ENCODE data around the gene SECISBP2L. TPM values are rescaled to one million over a fixed set of nuclear protein-coding genes. Genes with fewer than 3 reads are reported as not detected.

SECISBP2L gene
- total RNA-seq, 3 donors from 2014 or later: 49.2 to 70.6 (median 62.3) TPM

DNA sequence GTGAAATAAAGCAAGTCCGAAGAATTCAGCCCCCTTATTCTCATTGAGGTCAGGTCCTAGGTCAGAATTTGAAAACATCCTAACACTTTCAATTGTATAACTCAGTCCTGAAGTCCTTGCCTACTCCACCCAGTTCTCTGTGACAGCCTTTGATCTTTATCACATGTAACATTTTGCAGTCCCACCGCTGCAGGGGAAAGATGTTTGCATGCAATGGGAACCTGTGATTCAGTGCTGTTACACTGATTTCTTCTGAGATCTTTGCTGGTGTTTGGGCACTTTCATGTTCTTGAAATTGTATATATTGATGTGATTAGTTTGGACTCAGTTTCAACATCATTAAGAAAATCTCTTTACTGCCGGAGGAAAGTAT is 18.0 kb upstream of the SECISBP2L start:
- no peak overlapping the region for H3K27ac ChIP-seq
- H3K4me1 ChIP-seq: no peaks in the 10 kb centered on the region
- H3K4me3 ChIP-seq: no peak overlapping the region
- TF ChIP-seq POLR2AphosphoS5 (IDR thresholded peaks at IDR 0.05) (no peak), POLR2A (IDR thresholded peaks at IDR 0.05) (no peak)
- TF ChIP-seq, protein P1, sequence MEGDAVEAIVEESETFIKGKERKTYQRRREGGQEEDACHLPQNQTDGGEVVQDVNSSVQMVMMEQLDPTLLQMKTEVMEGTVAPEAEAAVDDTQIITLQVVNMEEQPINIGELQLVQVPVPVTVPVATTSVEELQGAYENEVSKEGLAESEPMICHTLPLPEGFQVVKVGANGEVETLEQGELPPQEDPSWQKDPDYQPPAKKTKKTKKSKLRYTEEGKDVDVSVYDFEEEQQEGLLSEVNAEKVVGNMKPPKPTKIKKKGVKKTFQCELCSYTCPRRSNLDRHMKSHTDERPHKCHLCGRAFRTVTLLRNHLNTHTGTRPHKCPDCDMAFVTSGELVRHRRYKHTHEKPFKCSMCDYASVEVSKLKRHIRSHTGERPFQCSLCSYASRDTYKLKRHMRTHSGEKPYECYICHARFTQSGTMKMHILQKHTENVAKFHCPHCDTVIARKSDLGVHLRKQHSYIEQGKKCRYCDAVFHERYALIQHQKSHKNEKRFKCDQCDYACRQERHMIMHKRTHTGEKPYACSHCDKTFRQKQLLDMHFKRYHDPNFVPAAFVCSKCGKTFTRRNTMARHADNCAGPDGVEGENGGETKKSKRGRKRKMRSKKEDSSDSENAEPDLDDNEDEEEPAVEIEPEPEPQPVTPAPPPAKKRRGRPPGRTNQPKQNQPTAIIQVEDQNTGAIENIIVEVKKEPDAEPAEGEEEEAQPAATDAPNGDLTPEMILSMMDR (IDR thresholded peaks at IDR 0.05): no peak
- no peak for DNase-seq (ENCODE audit: low spot score in 2 of 2)
- intact Hi-C loops (cut with DNase I; ENCODE audit: low total_unique reads): no loop called here
- H3K36me3 ChIP-seq: no peaks in the 10 kb centered on the region
- no peaks in the 10 kb centered on the region for H3K9me3 ChIP-seq
- H3K27me3 ChIP-seq: no peaks in the 10 kb centered on the region

DNA sequence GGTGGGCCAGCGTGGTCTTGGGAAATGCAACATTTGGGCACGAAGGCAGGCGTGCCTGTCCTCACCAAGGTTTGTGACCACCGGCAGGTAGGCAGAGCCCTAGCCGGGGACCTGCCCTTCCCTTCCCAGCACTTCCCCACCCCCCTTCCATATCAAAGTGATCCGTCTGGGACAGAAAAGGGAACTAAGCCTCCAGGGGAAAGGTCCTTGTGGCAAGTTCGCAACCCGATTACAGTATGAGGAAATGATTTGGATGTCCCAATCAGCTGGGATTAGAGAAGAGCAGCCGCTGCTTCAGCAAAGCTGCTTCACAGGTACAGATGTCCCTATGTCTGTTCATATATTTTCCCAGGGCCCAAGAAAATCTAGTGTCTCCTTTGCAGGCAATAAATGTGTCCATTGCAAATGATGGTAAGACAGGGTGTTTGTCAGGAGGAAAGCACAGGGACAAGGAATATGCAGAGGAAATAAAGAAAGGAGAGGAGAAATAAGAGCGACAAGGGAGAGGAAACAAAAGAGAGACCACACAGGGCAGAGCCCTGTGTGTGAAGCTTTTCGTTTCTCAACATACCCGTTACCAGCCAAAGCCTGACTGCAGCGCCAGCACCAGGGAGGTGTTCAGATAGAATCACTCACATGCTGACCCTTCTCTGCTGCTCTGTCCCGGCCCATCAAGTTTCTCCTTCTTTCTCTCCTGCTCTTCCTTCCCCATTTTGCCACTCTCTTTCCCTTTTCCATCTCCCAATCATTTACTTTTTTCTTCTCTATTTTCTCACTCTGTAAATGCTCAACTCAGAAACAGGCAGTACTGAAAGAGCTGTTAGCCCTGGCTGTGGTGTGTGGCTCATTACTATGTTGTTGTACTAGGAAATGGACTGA is 17.4 kb upstream of the SECISBP2L start:
- H3K4me1 ChIP-seq: no peaks in the 10 kb centered on the region
- no peak for DNase-seq (ENCODE audit: low spot score in 2 of 2)
- H3K4me3 ChIP-seq: no peak overlapping the region
- intact Hi-C loops (cut with DNase I; ENCODE audit: low total_unique reads): no loop called here
- no peak overlapping the region for H3K27ac ChIP-seq
- no peaks in the 10 kb centered on the region for H3K27me3 ChIP-seq
- no peak for TF ChIP-seq POLR2AphosphoS5 (IDR thresholded peaks at IDR 0.05)
- TF ChIP-seq, protein P1 (IDR thresholded peaks at IDR 0.05): no peak
- TF ChIP-seq POLR2A (IDR thresholded peaks at IDR 0.05): no peak
- no peaks in the 10 kb centered on the region for H3K9me3 ChIP-seq
- H3K36me3 ChIP-seq: no peaks in the 10 kb centered on the region

DNA sequence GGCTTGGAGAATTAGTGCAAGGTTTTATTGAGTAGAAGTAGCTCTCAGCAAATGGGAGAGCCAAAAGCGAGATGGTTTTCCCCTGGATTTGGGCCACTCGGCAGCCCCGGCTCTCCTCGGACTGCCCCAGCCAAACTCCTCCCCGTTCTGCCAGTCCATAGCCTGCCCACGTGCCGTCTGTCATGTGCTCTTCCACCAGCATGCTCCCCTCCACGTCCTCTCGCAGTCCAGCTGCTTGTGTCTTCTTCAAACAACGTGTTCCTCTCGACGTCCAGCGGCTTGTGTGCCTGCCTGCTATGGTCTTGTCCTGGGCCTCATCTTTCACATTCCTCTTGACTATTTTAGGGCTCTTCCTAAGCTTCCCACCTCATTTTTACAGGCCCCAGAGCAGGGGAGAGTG is 16.7 kb upstream of the SECISBP2L start:
- TF ChIP-seq POLR2AphosphoS5 (IDR thresholded peaks at IDR 0.05) (no peak), POLR2A (IDR thresholded peaks at IDR 0.05) (no peak)
- H3K36me3 ChIP-seq: no peaks in the 10 kb centered on the region
- DNase-seq (ENCODE audit: low spot score in 2 of 2): no peak
- no peaks in the 10 kb centered on the region for H3K27me3 ChIP-seq
- H3K27ac ChIP-seq: no peak overlapping the region
- no peaks in the 10 kb centered on the region for H3K9me3 ChIP-seq
- no peak overlapping the region for H3K4me3 ChIP-seq
- intact Hi-C loops (cut with DNase I; ENCODE audit: low total_unique reads): no loop called here
- H3K4me1 ChIP-seq: no peaks in the 10 kb centered on the region

DNA sequence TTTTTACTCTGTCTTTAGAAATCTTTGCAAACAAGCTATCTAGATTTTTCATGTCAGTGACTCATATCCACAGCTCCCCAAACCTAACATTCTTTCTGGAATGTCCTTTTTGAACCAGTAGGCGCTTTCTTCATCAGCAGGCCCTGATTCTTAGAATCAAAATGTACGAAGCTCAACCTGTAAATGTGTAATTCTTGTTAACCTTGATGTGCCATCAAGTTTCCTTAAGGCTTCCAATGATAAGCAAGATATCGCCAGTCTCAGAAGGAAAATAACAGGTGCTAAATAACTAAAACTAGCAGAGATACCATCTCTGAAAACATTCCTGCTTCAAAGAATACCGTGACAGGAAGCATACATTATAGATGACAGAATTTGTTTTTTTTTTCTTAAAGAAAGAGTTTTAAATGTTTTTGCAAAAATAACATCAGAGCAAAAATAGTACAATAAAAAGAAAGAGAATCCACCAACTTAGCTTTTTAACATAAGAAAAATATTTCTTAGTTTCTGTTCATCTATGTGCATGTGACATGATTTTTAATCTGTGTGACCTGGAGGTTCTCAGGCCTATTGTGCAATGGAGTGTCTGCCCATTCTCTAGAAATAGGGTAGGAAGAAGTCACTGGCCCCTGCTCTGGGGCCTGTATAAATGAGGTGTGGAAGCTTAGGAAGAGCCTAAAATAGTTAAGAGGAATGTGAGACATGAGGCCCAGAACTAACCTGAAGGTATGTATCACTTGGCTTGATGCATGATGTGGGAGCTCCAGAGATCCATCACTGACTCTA is 14.7 kb upstream of the SECISBP2L start:
- intact Hi-C loops (cut with DNase I; ENCODE audit: low total_unique reads): no loop called here
- H3K4me3 ChIP-seq: no peak overlapping the region
- no peaks in the 10 kb centered on the region for H3K9me3 ChIP-seq
- no peaks in the 10 kb centered on the region for H3K4me1 ChIP-seq
- no peak for DNase-seq (ENCODE audit: low spot score in 2 of 2)
- H3K27ac ChIP-seq: no peak overlapping the region
- no peaks in the 10 kb centered on the region for H3K27me3 ChIP-seq
- TF ChIP-seq POLR2AphosphoS5 (IDR thresholded peaks at IDR 0.05) (no peak), POLR2A (IDR thresholded peaks at IDR 0.05) (no peak)
- TF ChIP-seq, protein P1 (IDR thresholded peaks at IDR 0.05): no peak
- no peaks in the 10 kb centered on the region for H3K36me3 ChIP-seq

DNA sequence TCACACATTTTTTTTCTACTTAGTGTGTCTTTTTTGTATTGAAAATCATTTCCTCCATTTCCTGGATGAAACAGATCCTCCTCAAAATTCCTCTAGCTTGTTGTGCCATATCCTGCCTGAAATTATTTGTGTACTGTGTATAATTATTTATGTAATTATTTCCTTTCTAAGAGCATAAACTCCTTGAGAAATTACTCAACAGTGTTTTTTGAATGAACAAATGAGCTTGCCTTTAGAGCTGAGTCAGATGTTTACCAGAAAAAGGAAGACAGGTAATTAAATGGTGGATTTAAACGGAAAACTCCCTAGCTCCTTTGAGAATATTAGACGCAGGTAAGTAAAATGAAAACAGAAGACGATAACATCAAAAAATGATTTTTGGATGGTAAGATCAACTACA is 13.2 kb upstream of the SECISBP2L start:
- H3K4me1 ChIP-seq: no peaks in the 10 kb centered on the region
- no peak for DNase-seq (ENCODE audit: low spot score in 2 of 2)
- H3K27ac ChIP-seq: no peak overlapping the region
- H3K36me3 ChIP-seq: no peaks in the 10 kb centered on the region
- no peaks in the 10 kb centered on the region for H3K9me3 ChIP-seq
- TF ChIP-seq POLR2A (IDR thresholded peaks at IDR 0.05) (no peak), POLR2AphosphoS5 (IDR thresholded peaks at IDR 0.05) (no peak)
- TF ChIP-seq, protein P1 (IDR thresholded peaks at IDR 0.05): no peak
- intact Hi-C loops (cut with DNase I; ENCODE audit: low total_unique reads): no loop called here
- no peak overlapping the region for H3K4me3 ChIP-seq
- H3K27me3 ChIP-seq: no peaks in the 10 kb centered on the region
